Keratinocyte (primary cell): Measurements from ENCODE around the gene PDCL2. TPM values are rescaled to one million over a fixed set of nuclear protein-coding genes. Genes with fewer than 3 reads are reported as not detected.

Source experiments
- DNase-seq: peaks from one replicate; pipeline ENCODE4 v3.0.0-alpha.2; 2011; ENCODE audit warnings: low read depth, missing footprints, low spot score
- FAIRE-seq: peaks from 2 replicates; lab custom pipeline; 2011; peaks lifted over from hg19 to GRCh38; lab: Jason Lieb, UNC
- H2AFZ ChIP-seq: 2 replicates; pipeline ENCODE4 v1.6.0; 2012; ENCODE audit warnings: low read length, control low read depth, inconsistent platforms; ENCODE audit not compliant: control insufficient read depth
- H3K27ac ChIP-seq: 2 replicates; pipeline ENCODE4 v1.5.1; 2011; ENCODE audit warnings: low read length; ENCODE audit not compliant: control insufficient read depth, insufficient read depth
- H3K27me3 ChIP-seq: 3 replicates; pipeline ENCODE4 v1.6.0; 2011; ENCODE audit warnings: low read length; ENCODE audit not compliant: control insufficient read depth, insufficient read depth; ENCODE audit errors: extremely low read depth
- H3K36me3 ChIP-seq, 2 experiments: 2 replicates in 1 of 2; 3 replicates in 1 of 2; pipeline ENCODE4 v1.5.1; 2011; ENCODE audit warnings: low read length in 2 of 2, mild to moderate bottlenecking in 1 of 2; ENCODE audit not compliant: control insufficient read depth in 2 of 2, insufficient read depth in 2 of 2; ENCODE audit errors: extremely low read depth in 1 of 2
- H3K4me1 ChIP-seq: 3 replicates; pipeline ENCODE4 v1.5.1; 2011; ENCODE audit warnings: low read length; ENCODE audit not compliant: control insufficient read depth, insufficient read depth; ENCODE audit errors: extremely low read depth
- H3K4me2 ChIP-seq: 3 replicates; pipeline ENCODE4 v1.6.0; 2011; ENCODE audit warnings: low read depth, low read length; ENCODE audit not compliant: control insufficient read depth, insufficient read depth; ENCODE audit errors: extremely low read depth
- H3K4me3 ChIP-seq, 3 experiments: fragments of 200-600 bp in 1 of 3; sonication (generic) in 1 of 3; 2 replicates in 2 of 3; 3 replicates in 1 of 3; pipeline ENCODE4 v1.5.1; 2011 to 2016; ENCODE audit warnings: low read length in 3 of 3, mild to moderate bottlenecking in 3 of 3, control low read depth in 2 of 3, inconsistent platforms in 1 of 3, low read depth in 1 of 3, mixed read lengths in 1 of 3, mixed run types in 1 of 3, moderate library complexity in 1 of 3; ENCODE audit not compliant: control insufficient read depth in 2 of 3, insufficient read depth in 2 of 3; ENCODE audit errors: extremely low read depth in 1 of 3
- H3K79me2 ChIP-seq: 2 replicates; pipeline ENCODE4 v1.6.0; 2012; ENCODE audit warnings: low read length; ENCODE audit not compliant: control insufficient read depth, insufficient read depth
- H3K9ac ChIP-seq: 3 replicates; pipeline ENCODE4 v1.6.0; 2011; ENCODE audit warnings: low read length; ENCODE audit not compliant: control insufficient read depth, insufficient read depth; ENCODE audit errors: extremely low read depth
- H3K9me1 ChIP-seq: 3 replicates; pipeline ENCODE4 v1.6.0; 2011; ENCODE audit warnings: low read length; ENCODE audit not compliant: control insufficient read depth, insufficient read depth; ENCODE audit errors: extremely low read depth
- H3K9me3 ChIP-seq: 2 replicates; pipeline ENCODE4 v1.5.1; 2012; ENCODE audit warnings: low read depth, low read length; ENCODE audit not compliant: control insufficient read depth
- H4K20me1 ChIP-seq: 3 replicates; pipeline ENCODE4 v1.6.0; 2011; ENCODE audit warnings: low read length; ENCODE audit not compliant: control insufficient read depth, insufficient read depth; ENCODE audit errors: extremely low read depth
- CTCF ChIP-seq, 3 experiments: IDR thresholded peaks in 1 of 3; conservative IDR thresholded peaks in 1 of 3; optimal IDR thresholded peaks in 1 of 3; 2 replicates in 2 of 3; 3 replicates in 1 of 3; pipeline versions ENCODE3 to v1.5.1; 2011; ENCODE audit warnings: low read length in 3 of 3, mild to moderate bottlenecking in 3 of 3, moderate library complexity in 2 of 3, control low read depth in 1 of 3, inconsistent platforms in 1 of 3; ENCODE audit not compliant: insufficient read depth in 2 of 3; ENCODE audit errors: extremely low read depth in 1 of 3
- EZH2 ChIP-seq: IDR thresholded peaks from one replicate; pipeline ENCODE4 v1.6.1; 2012; ENCODE audit warnings: inconsistent platforms, mild to moderate bottlenecking, low read length, moderate library complexity
- dilution Hi-C: fragments of 300-500 bp; cut with MboI; formaldehyde crosslinking; loops from one replicate; pipeline ENCODE4 v1.7.0; 2020; ENCODE audit warnings: low sequenced_read_pairs; ENCODE audit not compliant: extremely low pct_ligation_motif_present
- polyA plus RNA-seq, 5 experiments: library from polyadenylated mRNA; depleted of rRNA in 3 of 5; stranded (reverse) in 3 of 5; stranded (forward) in 1 of 5; unstranded in 1 of 5; fragments of >200 nt; gene quantifications; 1 replicate in 1 of 5; 2 replicates in 3 of 5; 3 replicates in 1 of 5; pipeline versions ENCODE4 v1.2.1 to v1.2.3, GENCODE V29; 2011 to 2012; ENCODE audit warnings: missing spikeins in 2 of 5, low read depth in 1 of 5, low replicate concordance in 1 of 5

Gene PDCL2
- polyA plus RNA-seq, 1 donor (not counting 4 experiments of a cell fraction or from before 2014, with no cell fraction given) = not detected

- dilution Hi-C loops = no loop called here
- Histone ChIP-seq H2AFZ (no peak overlapping the region), H3K4me3 (no peak overlapping the region), H3K9ac (no peak overlapping the region), H3K27me3 (no peaks in the 10 kb centered on the region), H3K4me2 (no peak overlapping the region), H3K79me2 (peaks cover 20% of the 10 kb centered on the region), H3K27ac (no peak overlapping the region), H3K9me1 (no peaks in the 10 kb centered on the region), H3K4me1 (no peaks in the 10 kb centered on the region), H3K36me3 (no peaks in the 10 kb centered on the region), H4K20me1 (no peaks in the 10 kb centered on the region), H3K9me3 (no peaks in the 10 kb centered on the region)
- DNase-seq (no peak), FAIRE-seq (no peak)
- no peak for TF ChIP-seq CTCF (optimal IDR thresholded peaks at IDR 0.05 in 1 of 3, IDR thresholded peaks at IDR 0.05 in 1 of 3, conservative IDR thresholded peaks at IDR 0.05 in 1 of 3; ENCODE audit: extremely low read depth in 1 of 3, insufficient read depth in 2 of 3, low read length in 3 of 3)
- TF ChIP-seq EZH2 = no peak
Measured at GRCh38 chr4:55509266-55509665, 82.8 kb downstream of the PDCL2 start.

GRCh38 chr4:55507612-55508011 is 84.4 kb downstream of the PDCL2 start:
- H3K36me3 ChIP-seq = no peaks in the 10 kb centered on the region
- dilution Hi-C loops = no loop called here

More at GRCh38 chr4:55507612-55508011, 84.4 kb downstream of the PDCL2 start:
- Histone ChIP-seq H3K9me3 (no peaks in the 10 kb centered on the region), H2AFZ (no peak overlapping the region), H3K27me3 (no peaks in the 10 kb centered on the region), H4K20me1 (no peaks in the 10 kb centered on the region), H3K79me2 (peaks cover 17% of the 10 kb centered on the region), H3K9me1 (no peaks in the 10 kb centered on the region), H3K27ac (no peak overlapping the region), H3K4me2 (no peak overlapping the region), H3K9ac (no peak overlapping the region), H3K4me1 (peaks cover 10% of the 10 kb centered on the region), H3K4me3 (no peak overlapping the region)
- TF ChIP-seq CTCF (optimal IDR thresholded peaks at IDR 0.05 in 1 of 3, IDR thresholded peaks at IDR 0.05 in 1 of 3, conservative IDR thresholded peaks at IDR 0.05 in 1 of 3; ENCODE audit: extremely low read depth in 1 of 3, insufficient read depth in 2 of 3, low read length in 3 of 3) = no peak
- no peak for TF ChIP-seq EZH2
- DNase-seq (no peak), FAIRE-seq (no peak)

Other genes with a start within 250 kb of the PDCL2 start
- 7.3 to 15.9 TPM (median 15.6 TPM) in 3 replicates for gene SRD5A3, start 246.0 kb downstream of the PDCL2 start, polyA plus RNA-seq
- gene TMEM165, start 196.3 kb downstream of the PDCL2 start, polyA plus RNA-seq = 71.8 to 144 TPM (median 132 TPM) in 3 replicates
- gene CLOCK, start 45.3 kb downstream of the PDCL2 start, polyA plus RNA-seq = 23.6 to 28.6 TPM (median 27.1 TPM) in 3 replicates
- gene NMU, start 44.1 kb upstream of the PDCL2 start, polyA plus RNA-seq = 4.1 to 12.0 TPM (median 5.2 TPM) in 3 replicates
- gene EXOC1L, start 227.5 kb upstream of the PDCL2 start, polyA plus RNA-seq = not detected in 3 replicates